H1 (cell line): Measurements from ENCODE around the gene ACAP2. TPM values are rescaled to one million over a fixed set of nuclear protein-coding genes. Genes with fewer than 3 reads are reported as not detected.

Source experiments
- CTCF ChIA-PET: fragments of 300-600 bp; sonication (Branson Sonifier 250); formaldehyde crosslinking; loops from one replicate; lab custom pipeline; 2021; ENCODE audit not compliant: partially characterized antibody; lab: Charles Lee
- POLR2A ChIA-PET: fragments of 300-600 bp; sonication (Branson Sonifier 250); formaldehyde crosslinking; loops from one replicate; lab custom pipeline; 2021; ENCODE audit warnings: inconsistent platforms; ENCODE audit not compliant: partially characterized antibody; lab: Charles Lee
- DNase-seq, 2 experiments: peaks; one replicate each; pipeline versions ENCODE4 v3.0.0 to v3.0.0-alpha.2; 2010 to 2022; ENCODE audit warnings: low spot score in 2 of 2, low read depth in 1 of 2, mixed read lengths in 1 of 2
- FAIRE-seq: peaks from 2 replicates; lab custom pipeline; 2011; peaks lifted over from hg19 to GRCh38; lab: Jason Lieb, UNC
- H2AFZ ChIP-seq: 2 replicates; pipeline ENCODE4 v1.8.1; 2012; ENCODE audit warnings: low read length, inconsistent platforms
- H2AK5ac ChIP-seq: 2 replicates; pipeline ENCODE4 v1.6.1; 2013; ENCODE audit warnings: low read depth, low read length
- H2BK120ac ChIP-seq: replicated peaks from 2 replicates; pipeline ENCODE3; 2013; ENCODE audit warnings: low read depth, low read length, inconsistent platforms
- H2BK12ac ChIP-seq: 2 replicates; pipeline ENCODE4 v1.6.1; 2013; ENCODE audit warnings: low read depth, low read length
- H2BK15ac ChIP-seq: 2 replicates; pipeline ENCODE4 v1.6.1; 2013; ENCODE audit warnings: low read length
- H2BK20ac ChIP-seq: 2 replicates; pipeline ENCODE4 v1.6.1; 2013; ENCODE audit warnings: low read length
- H2BK5ac ChIP-seq: 2 replicates; pipeline ENCODE4 v1.6.1; 2013; ENCODE audit warnings: low read depth, low read length
- H3K14ac ChIP-seq: 2 replicates; pipeline ENCODE4 v1.6.1; 2013; ENCODE audit warnings: inconsistent platforms; ENCODE audit not compliant: insufficient read length
- H3K18ac ChIP-seq: 2 replicates; pipeline ENCODE4 v1.6.1; 2013; ENCODE audit warnings: low read length; ENCODE audit errors: extremely low read depth
- H3K23ac ChIP-seq: 2 replicates; pipeline ENCODE4 v1.6.1; 2013; ENCODE audit warnings: inconsistent platforms; ENCODE audit not compliant: insufficient read length
- H3K23me2 ChIP-seq: 2 replicates; pipeline ENCODE4 v1.6.1; 2013; ENCODE audit warnings: low read depth, low read length
- H3K27ac ChIP-seq: 2 replicates; pipeline ENCODE4 v1.6.1; 2011; ENCODE audit warnings: low read depth, low read length, inconsistent platforms
- H3K27me3 ChIP-seq, 4 experiments: replicated peaks in 1 of 4; 1 replicate in 1 of 4; 2 replicates in 3 of 4; pipeline versions ENCODE4 v1.6.1 to v1.8.1; 2011 to 2013; ENCODE audit warnings: low read length in 3 of 4, mild to moderate bottlenecking in 3 of 4, inconsistent platforms in 2 of 4, mixed read lengths in 2 of 4, moderate library complexity in 1 of 4; ENCODE audit not compliant: control insufficient read depth in 3 of 4, insufficient read depth in 3 of 4; ENCODE audit errors: extremely low read depth in 1 of 4
- H3K36me3 ChIP-seq, 4 experiments: 2 replicates each; pipeline versions ENCODE4 v1.6.1 to v1.8.1; 2011 to 2013; ENCODE audit warnings: mild to moderate bottlenecking in 4 of 4, low read length in 3 of 4, moderate library complexity in 2 of 4, control low read depth in 1 of 4, inconsistent platforms in 1 of 4; ENCODE audit not compliant: insufficient read depth in 4 of 4, control insufficient read depth in 2 of 4
- H3K4ac ChIP-seq: replicated peaks from 2 replicates; pipeline ENCODE3; 2013; ENCODE audit warnings: low read length, low read depth, mixed read lengths, inconsistent platforms; ENCODE audit not compliant: insufficient read length
- H3K4me1 ChIP-seq, 4 experiments: replicated peaks in 1 of 4; 1 replicate in 1 of 4; 2 replicates in 3 of 4; pipeline versions ENCODE4 v1.6.1 to v1.8.1; 2011 to 2013; ENCODE audit warnings: low read length in 3 of 4, inconsistent platforms in 2 of 4, mixed read lengths in 1 of 4; ENCODE audit not compliant: insufficient read depth in 4 of 4, control insufficient read depth in 3 of 4
- H3K4me2 ChIP-seq, 2 experiments: 2 replicates each; pipeline versions ENCODE4 v1.6.1 to v1.8.1; 2011 to 2013; ENCODE audit warnings: low read depth in 2 of 2, low read length in 2 of 2, control low read depth in 1 of 2, inconsistent platforms in 1 of 2, mild to moderate bottlenecking in 1 of 2; ENCODE audit not compliant: insufficient read depth in 1 of 2
- H3K4me3 ChIP-seq, 4 experiments: fragments of 200-600, 300-600 bp in 1 of 4; sonication (generic), shearing (Covaris generic), sonication (Bioruptor Twin) in 1 of 4; 2 replicates each; pipeline versions ENCODE4 v1.5.1 to v1.8.1; 2011 to 2016; ENCODE audit warnings: low read length in 4 of 4, low read depth in 3 of 4, control low read depth in 2 of 4, inconsistent platforms in 2 of 4, mild to moderate bottlenecking in 2 of 4, mixed read lengths in 1 of 4, moderate library complexity in 1 of 4; ENCODE audit not compliant: insufficient read depth in 2 of 4; ENCODE audit errors: extremely low read depth in 1 of 4
- H3K56ac ChIP-seq: replicated peaks from 2 replicates; pipeline ENCODE3; 2013; ENCODE audit warnings: low read depth, mild to moderate bottlenecking, mixed read lengths, low read length, inconsistent platforms; ENCODE audit not compliant: insufficient read length
- H3K79me1 ChIP-seq: 2 replicates; pipeline ENCODE4 v1.6.1; 2013; ENCODE audit warnings: low read depth, low read length, control low read depth
- H3K79me2 ChIP-seq, 2 experiments: 2 replicates each; pipeline versions ENCODE4 v1.6.1 to v1.8.1; 2012 to 2013; ENCODE audit warnings: low read length in 2 of 2, mild to moderate bottlenecking in 2 of 2, inconsistent platforms in 1 of 2; ENCODE audit not compliant: insufficient read depth in 2 of 2, control insufficient read depth in 1 of 2
- H3K9ac ChIP-seq, 4 experiments: replicated peaks in 1 of 4; 1 replicate in 1 of 4; 2 replicates in 3 of 4; pipeline versions ENCODE4 v1.6.1 to v1.8.1; 2011 to 2013; ENCODE audit warnings: low read depth in 3 of 4, low read length in 3 of 4, control low read depth in 2 of 4, mild to moderate bottlenecking in 2 of 4, moderate library complexity in 2 of 4, inconsistent platforms in 1 of 4; ENCODE audit errors: extremely low read depth in 1 of 4
- H3K9me3 ChIP-seq, 2 experiments: 2 replicates each; pipeline versions ENCODE4 v1.6.1 to v1.8.1; 2012 to 2013; ENCODE audit warnings: mild to moderate bottlenecking in 2 of 2, moderate library complexity in 2 of 2, control low read depth in 1 of 2, inconsistent platforms in 1 of 2, low read depth in 1 of 2, low read length in 1 of 2, mixed read lengths in 1 of 2; ENCODE audit not compliant: insufficient read depth in 2 of 2
- H4K20me1 ChIP-seq, 2 experiments: replicated peaks in 1 of 2; 2 replicates each; pipeline versions ENCODE3 to v1.8.1; 2011 to 2013; ENCODE audit warnings: inconsistent platforms in 2 of 2, low read length in 2 of 2, mild to moderate bottlenecking in 1 of 2; ENCODE audit not compliant: insufficient read depth in 2 of 2, control insufficient read depth in 1 of 2
- H4K5ac ChIP-seq: 2 replicates; pipeline ENCODE4 v1.6.1; 2013; ENCODE audit warnings: low read length, low read depth, mixed read lengths, inconsistent platforms; ENCODE audit not compliant: insufficient read length
- H4K8ac ChIP-seq: 2 replicates; pipeline ENCODE4 v1.8.0; 2013; ENCODE audit warnings: mild to moderate bottlenecking, moderate library complexity, low read length, inconsistent platforms; ENCODE audit not compliant: insufficient read depth; ENCODE audit errors: extremely low read depth
- H4K91ac ChIP-seq: replicated peaks from 2 replicates; pipeline ENCODE3; 2013; ENCODE audit warnings: low read length, mixed read lengths, inconsistent platforms; ENCODE audit not compliant: insufficient read length
- GTF2F1 ChIP-seq: IDR thresholded peaks from 2 replicates; pipeline ENCODE4 v1.6.1; 2012; ENCODE audit warnings: low read depth, low read length, improper control_type of control experiment, borderline replicate concordance
- WGBS, 2 experiments: shearing (Covaris generic) in 1 of 2; methylation state at CpG; one replicate each; pipeline versions ENCODE4 v1.1.6 to v1.1.7; 2013 to 2015; ENCODE audit warnings: low lambda C conversion rate in 2 of 2, mixed read lengths in 2 of 2, inconsistent platforms in 1 of 2, low coverage in 1 of 2, missing lambda C conversion rate in 1 of 2; ENCODE audit not compliant: insufficient replicate concordance in 2 of 2, insufficient coverage in 1 of 2, insufficient read length in 1 of 2; ENCODE audit errors: extremely low coverage in 1 of 2, missing lambda C conversion rate in 1 of 2; 5-methylcytosine and 5-hydroxymethylcytosine counted together
- polyA plus RNA-seq, 7 experiments: library from polyadenylated mRNA; depleted of rRNA in 3 of 7; stranded (reverse) in 5 of 7; unstranded in 2 of 7; fragments of >200 nt in 5 of 7; fragments of 200-250 nt in 2 of 7; gene quantifications; 1 replicate in 5 of 7; 2 replicates in 1 of 7; 4 replicates in 1 of 7; pipeline versions ENCODE4 v1.2.1 to v1.2.3, GENCODE V29; 2011 to 2013; ENCODE audit warnings: missing spikeins in 2 of 7, mixed read lengths in 2 of 7
- total RNA-seq: library from RNA; stranded (reverse); fragmentation: NEBNext Ultra II Directional; extraction: Animal tissue kit (Norgen Biotek cat#: 25700); gene quantifications from 2 replicates; pipeline ENCODE4 v1.2.1, GENCODE V29; 2021

ACAP2 gene
- total and polyA plus RNA-seq, 2 of the 8 experiments (the other 6 are each of a cell fraction or from before 2014, with no cell fraction given): 7.7 to 37.3 TPM

GRCh38 chr3:195468391-195468776 lies 25.6 kb upstream of the ACAP2 start:
- Histone ChIP-seq H2BK12ac (no peak overlapping the region), H2BK120ac (no peak overlapping the region), H3K27me3 (no peaks in the 10 kb centered on the region), H3K79me1 (no peaks in the 10 kb centered on the region), H3K14ac (no peak overlapping the region), H3K9me3 (no peaks in the 10 kb centered on the region; a peak in 1 of 4 replicates), H2AK5ac (no peak overlapping the region), H3K56ac (no peak overlapping the region), H3K18ac (no peak overlapping the region), H2AFZ (no peak overlapping the region), H4K91ac (no peak overlapping the region), H3K9ac (no peak overlapping the region), H3K23me2 (no peaks in the 10 kb centered on the region), H3K4me3 (no peak overlapping the region), H3K4me1 (no peaks in the 10 kb centered on the region), H3K27ac (no peak overlapping the region), H3K36me3 (no peaks in the 10 kb centered on the region), H4K20me1 (no peaks in the 10 kb centered on the region), H2BK15ac (no peak overlapping the region), H4K8ac (no peak overlapping the region), H4K5ac (no peak overlapping the region), H3K4ac (no peak overlapping the region), H3K4me2 (no peak overlapping the region), H2BK5ac (no peak overlapping the region), H3K23ac (no peak overlapping the region), H2BK20ac (no peak overlapping the region), H3K79me2 (no peaks in the 10 kb centered on the region)
- WGBS, 2 experiments: 76% methylated on average over 4 of the region's 4 CpGs; no CpG with 5 or more reads in 1 of the 2 experiments
- ChIA-PET CTCF (no interaction called here), POLR2A (no interaction called here)
- DNase-seq: no peak
- no peak for FAIRE-seq
- no peak for TF ChIP-seq GTF2F1
